Loucy (cell line): ENCODE data around the gene TPI1.

Experiments used
- CTCF ChIP-seq: fragments of 200-600 bp; sonication (generic); conservative IDR thresholded peaks from 2 replicates; pipeline ENCODE4 v1.5.1; 2014; ENCODE audit warnings: mild to moderate bottlenecking, antibody characterized with exemption, low read length
- EZH2phosphoT487 ChIP-seq: fragments of 200-600 bp; IDR thresholded peaks from 2 replicates; pipeline ENCODE4 v1.6.1; 2018; ENCODE audit warnings: antibody characterized with exemption, mild to moderate bottlenecking, moderate library complexity, borderline replicate concordance

GRCh38 chr12:6834254-6834653, 33.1 kb upstream of the TPI1 start:
- TF ChIP-seq CTCF (no peak), EZH2phosphoT487 (no peak)
